Activated naive CD8-positive, alpha-beta T cell treated with anti-CD3 and anti-CD28 coated beads, Interleukin-2, amount 50 U/mL, for 24 hours (primary cell): ENCODE results near the gene PPP2R2B.

ENCODE experiments used
- ATAC-seq: fragments of 150-1000 bp; cut with Tn5 transposase; one replicate; pipeline ENCODE4 v1.10.0; 2021
- DNase-seq: peaks from one replicate; pipeline ENCODE4 v3.0.0; 2021
- H3K27ac Mint-ChIP-seq: one replicate; pipeline ENCODE4 v1.8.0; 2021; ENCODE audit warnings: mild to moderate bottlenecking, mixed read lengths
- H3K27me3 Mint-ChIP-seq: one replicate; pipeline ENCODE4 v1.8.0; 2021; ENCODE audit warnings: mixed read lengths
- H3K36me3 Mint-ChIP-seq: one replicate; pipeline ENCODE4 v1.8.0; 2021; ENCODE audit warnings: low read depth, mixed read lengths
- H3K4me1 Mint-ChIP-seq: one replicate; pipeline ENCODE4 v1.8.0; 2021; ENCODE audit warnings: mixed read lengths
- H3K4me3 Mint-ChIP-seq: one replicate; pipeline ENCODE4 v1.8.0; 2021; ENCODE audit warnings: mild to moderate bottlenecking, moderate library complexity, mixed read lengths
- H3K9me3 Mint-ChIP-seq: one replicate; pipeline ENCODE4 v1.8.0; 2021; ENCODE audit warnings: mixed read lengths

Gene PPP2R2B

GRCh38 chr5:146872188-146872587 is 6.4 kb downstream of the PPP2R2B start:
- H3K4me1 Mint-ChIP-seq = peaks cover 13% of the 10 kb centered on the region
- no peak overlapping the region for H3K27ac Mint-ChIP-seq
- ATAC-seq = no peak
- H3K27me3 Mint-ChIP-seq = peaks cover 15% of the 10 kb centered on the region
- no peaks in the 10 kb centered on the region for H3K36me3 Mint-ChIP-seq
- H3K9me3 Mint-ChIP-seq = no peaks in the 10 kb centered on the region
- H3K4me3 Mint-ChIP-seq = no peak overlapping the region
- no peak for DNase-seq

- no peaks in the 10 kb centered on the region for H3K27me3 Mint-ChIP-seq
- H3K4me3 Mint-ChIP-seq = no peak overlapping the region
- ATAC-seq (no peak), DNase-seq (no peak)
- peaks cover 3% of the 10 kb centered on the region for H3K4me1 Mint-ChIP-seq
- H3K9me3 Mint-ChIP-seq = no peaks in the 10 kb centered on the region
- no peaks in the 10 kb centered on the region for H3K36me3 Mint-ChIP-seq
- no peak overlapping the region for H3K27ac Mint-ChIP-seq
Observed at GRCh38 chr5:146867996-146868708, 10.4 kb downstream of the PPP2R2B start.

- H3K4me1 Mint-ChIP-seq = peaks cover 3% of the 10 kb centered on the region
- no peak overlapping the region for H3K27ac Mint-ChIP-seq
- H3K27me3 Mint-ChIP-seq = no peaks in the 10 kb centered on the region
- no peaks in the 10 kb centered on the region for H3K9me3 Mint-ChIP-seq
- no peak overlapping the region for H3K4me3 Mint-ChIP-seq
- DNase-seq (no peak), ATAC-seq (no peak)
- no peaks in the 10 kb centered on the region for H3K36me3 Mint-ChIP-seq
Observed at GRCh38 chr5:146866263-146866662, 12.3 kb downstream of the PPP2R2B start.

DNA sequence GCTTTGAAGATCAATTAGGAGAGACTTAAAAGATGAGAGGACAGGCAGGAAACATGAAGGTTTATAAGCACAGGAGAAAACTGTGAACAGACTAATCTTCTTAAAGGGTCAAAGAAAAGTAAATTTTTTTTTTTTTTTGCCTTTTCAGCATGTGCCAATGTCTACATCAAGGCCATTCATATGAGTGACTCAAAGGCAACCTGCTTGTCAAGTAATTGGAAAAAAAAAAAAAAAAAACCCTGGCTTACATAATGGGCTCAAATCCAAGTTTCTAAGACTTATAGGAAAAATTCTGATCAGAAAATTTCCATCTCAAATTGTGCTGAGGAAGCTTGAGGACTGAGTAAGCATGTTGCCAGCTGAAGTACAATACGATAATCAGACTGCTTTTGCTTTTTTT is 15.9 kb downstream of the PPP2R2B start:
- H3K27me3 Mint-ChIP-seq = no peaks in the 10 kb centered on the region
- H3K4me3 Mint-ChIP-seq = no peak overlapping the region
- H3K4me1 Mint-ChIP-seq = no peaks in the 10 kb centered on the region
- no peaks in the 10 kb centered on the region for H3K9me3 Mint-ChIP-seq
- ATAC-seq (no peak), DNase-seq (no peak)
- H3K27ac Mint-ChIP-seq = no peak overlapping the region
- H3K36me3 Mint-ChIP-seq = no peaks in the 10 kb centered on the region

GRCh38 chr5:146860213-146860893 is 18.2 kb downstream of the PPP2R2B start:
- Mint-ChIP-seq H3K27me3 (no peaks in the 10 kb centered on the region), H3K4me3 (no peak overlapping the region)
- ATAC-seq = no peak

GRCh38 chr5:146852089-146852488 is 26.5 kb downstream of the PPP2R2B start:
- H3K4me1 Mint-ChIP-seq = no peaks in the 10 kb centered on the region
- no peak overlapping the region for H3K27ac Mint-ChIP-seq
- DNase-seq (no peak), ATAC-seq (no peak)
- H3K9me3 Mint-ChIP-seq = no peaks in the 10 kb centered on the region
- H3K36me3 Mint-ChIP-seq = no peaks in the 10 kb centered on the region
- H3K27me3 Mint-ChIP-seq = no peaks in the 10 kb centered on the region
- no peak overlapping the region for H3K4me3 Mint-ChIP-seq

More at GRCh38 chr5:146860213-146860893, 18.2 kb downstream of the PPP2R2B start:
- Mint-ChIP-seq H3K27ac (no peak overlapping the region), H3K9me3 (no peaks in the 10 kb centered on the region), H3K4me1 (no peaks in the 10 kb centered on the region), H3K36me3 (no peaks in the 10 kb centered on the region)
- DNase-seq = no peak

- ATAC-seq = no peak
- no peaks in the 10 kb centered on the region for H3K9me3 Mint-ChIP-seq
- H3K27me3 Mint-ChIP-seq = no peaks in the 10 kb centered on the region
- no peak for DNase-seq
- H3K36me3 Mint-ChIP-seq = no peaks in the 10 kb centered on the region
- H3K27ac Mint-ChIP-seq = no peak overlapping the region
- no peak overlapping the region for H3K4me3 Mint-ChIP-seq
- no peaks in the 10 kb centered on the region for H3K4me1 Mint-ChIP-seq
Observed at GRCh38 chr5:146851133-146851532, 27.4 kb downstream of the PPP2R2B start.

GRCh38 chr5:146849694-146850303 is 28.8 kb downstream of the PPP2R2B start:
- Mint-ChIP-seq H3K27me3 (no peaks in the 10 kb centered on the region), H3K4me3 (no peak overlapping the region), H3K9me3 (no peaks in the 10 kb centered on the region), H3K27ac (no peak overlapping the region), H3K4me1 (no peaks in the 10 kb centered on the region), H3K36me3 (no peaks in the 10 kb centered on the region)
- DNase-seq (no peak), ATAC-seq (no peak)

DNA sequence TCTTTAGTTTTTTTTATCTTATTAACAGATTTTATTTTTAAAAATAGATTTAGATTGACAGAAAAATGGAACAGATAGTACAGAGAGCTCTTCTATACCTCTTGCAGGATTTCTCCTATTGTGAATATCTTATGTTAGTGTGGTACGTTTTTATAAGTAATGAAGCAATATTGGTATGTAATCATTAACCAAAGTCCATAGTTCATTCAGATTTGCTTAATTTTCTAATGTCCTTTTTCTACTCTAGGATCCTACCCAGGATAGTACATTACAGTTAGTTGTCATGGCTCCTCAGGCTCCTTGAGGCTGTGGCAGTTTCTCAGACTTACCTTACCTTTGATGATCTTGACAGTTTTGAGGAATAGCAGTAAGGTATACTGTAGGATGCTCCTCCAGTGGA is 30.4 kb downstream of the PPP2R2B start:
- Mint-ChIP-seq H3K36me3 (no peaks in the 10 kb centered on the region), H3K27ac (no peak overlapping the region)
- ATAC-seq = no peak

GRCh38 chr5:146840016-146840415 is 38.5 kb downstream of the PPP2R2B start:
- Mint-ChIP-seq H3K4me1 (no peaks in the 10 kb centered on the region), H3K27ac (no peak overlapping the region), H3K36me3 (peaks cover 2% of the 10 kb centered on the region), H3K4me3 (no peak overlapping the region), H3K9me3 (peaks cover 12% of the 10 kb centered on the region), H3K27me3 (no peaks in the 10 kb centered on the region)
- no peak for DNase-seq
- no peak for ATAC-seq

More for the DNA sequence above, 30.4 kb downstream of the PPP2R2B start:
- H3K4me1 Mint-ChIP-seq = no peaks in the 10 kb centered on the region
- no peak for DNase-seq
- H3K27me3 Mint-ChIP-seq = no peaks in the 10 kb centered on the region
- no peaks in the 10 kb centered on the region for H3K9me3 Mint-ChIP-seq
- H3K4me3 Mint-ChIP-seq = no peak overlapping the region

DNA sequence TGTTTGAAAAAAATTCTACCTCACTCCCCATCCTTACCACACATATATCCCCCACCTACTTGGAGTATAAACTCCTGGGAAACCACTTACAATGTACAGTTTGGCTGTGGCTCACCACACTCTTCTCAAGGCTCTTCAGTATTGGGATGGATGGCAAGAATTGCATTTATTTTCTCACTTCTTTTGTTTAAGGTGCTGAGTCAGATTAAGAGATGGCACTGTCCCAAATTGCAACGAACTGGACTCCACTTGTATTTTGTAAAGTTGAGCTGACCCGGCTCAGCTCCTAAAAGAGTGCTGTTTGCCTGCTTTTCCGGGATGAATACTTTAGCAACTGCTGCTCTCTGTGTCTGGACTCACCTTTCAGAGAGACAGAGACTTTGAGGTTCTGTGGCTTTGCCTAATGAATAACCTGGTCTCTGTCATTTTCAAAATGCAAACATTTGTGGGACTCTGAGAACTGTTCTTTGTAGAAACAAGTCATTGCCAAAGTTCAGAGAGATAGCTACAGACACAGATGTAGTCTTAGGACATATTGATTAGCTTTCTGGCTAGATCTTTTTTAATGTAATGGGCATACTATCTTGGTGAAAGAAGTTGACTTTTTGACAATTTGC is 42.2 kb downstream of the PPP2R2B start:
- Mint-ChIP-seq H3K9me3 (peaks cover 11% of the 10 kb centered on the region), H3K4me1 (no peaks in the 10 kb centered on the region), H3K4me3 (no peak overlapping the region), H3K36me3 (peaks cover 2% of the 10 kb centered on the region), H3K27me3 (no peaks in the 10 kb centered on the region), H3K27ac (no peak overlapping the region)
- ATAC-seq (no peak), DNase-seq (no peak)

- ATAC-seq (no peak), DNase-seq (no peak)
- Mint-ChIP-seq H3K4me1 (no peaks in the 10 kb centered on the region), H3K9me3 (no peaks in the 10 kb centered on the region), H3K27ac (no peak overlapping the region), H3K4me3 (no peak overlapping the region), H3K36me3 (no peaks in the 10 kb centered on the region), H3K27me3 (no peaks in the 10 kb centered on the region)
Observed at GRCh38 chr5:146832985-146833732, 45.4 kb downstream of the PPP2R2B start.

- Mint-ChIP-seq H3K4me1 (no peaks in the 10 kb centered on the region), H3K27ac (no peak overlapping the region), H3K4me3 (no peak overlapping the region), H3K9me3 (no peaks in the 10 kb centered on the region), H3K27me3 (no peaks in the 10 kb centered on the region), H3K36me3 (no peaks in the 10 kb centered on the region)
- no peak for DNase-seq
- no peak for ATAC-seq
Observed at GRCh38 chr5:146828385-146828784, 50.2 kb downstream of the PPP2R2B start.

DNA sequence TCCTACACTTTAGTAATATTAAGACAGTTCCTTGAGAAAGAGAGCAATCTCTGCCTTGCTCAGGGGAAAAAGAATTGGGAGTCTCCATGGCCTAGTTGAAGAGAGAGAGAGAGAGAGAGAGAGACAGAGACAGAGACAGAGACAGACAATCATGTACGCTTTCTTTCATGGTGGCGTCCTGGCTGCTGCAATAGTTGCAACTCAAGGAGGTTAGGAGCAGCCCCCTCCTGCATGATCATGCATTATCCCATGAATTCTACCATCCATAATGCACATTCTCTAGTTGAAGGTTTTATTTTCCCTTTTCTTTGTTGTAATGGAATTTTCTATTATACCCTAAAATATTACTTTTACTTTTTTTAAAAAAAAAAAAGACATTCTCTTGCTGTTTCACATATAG is 50.7 kb downstream of the PPP2R2B start:
- DNase-seq (no peak), ATAC-seq (no peak)
- no peak overlapping the region for H3K4me3 Mint-ChIP-seq
- H3K4me1 Mint-ChIP-seq = no peaks in the 10 kb centered on the region
- no peak overlapping the region for H3K27ac Mint-ChIP-seq
- no peaks in the 10 kb centered on the region for H3K36me3 Mint-ChIP-seq
- H3K9me3 Mint-ChIP-seq = no peaks in the 10 kb centered on the region
- no peaks in the 10 kb centered on the region for H3K27me3 Mint-ChIP-seq
